Transverse colon (tissue), 4 donors: ENCODE results near the gene GMDS.

Experiments used
- CTCF ChIP-seq, 5 experiments: fragments of 200-600 bp in 3 of 5; fragments of 450-650 bp in 2 of 5; sonication (generic) in 3 of 5; IDR thresholded peaks; 1 replicate in 2 of 5; 2 replicates in 3 of 5; pipeline ENCODE4 v1.5.1; 2016 to 2017; ENCODE audit warnings: antibody characterized with exemption in 5 of 5, inconsistent platforms in 3 of 5, mild to moderate bottlenecking in 2 of 5, moderate library complexity in 1 of 5
- EP300 ChIP-seq: sonication (generic); formaldehyde crosslinking; IDR thresholded peaks from one replicate; pipeline ENCODE4 v1.6.1; 2017; ENCODE audit warnings: antibody characterized with exemption, low read depth
- POLR2A ChIP-seq: fragments of 450-650 bp; IDR thresholded peaks from one replicate; pipeline ENCODE4 v1.6.1; 2016; ENCODE audit warnings: antibody characterized with exemption, mild to moderate bottlenecking, moderate library complexity
- POLR2AphosphoS5 ChIP-seq, 3 donors: sonication (generic); formaldehyde crosslinking; IDR thresholded peaks; one replicate each; pipeline ENCODE4 v1.6.1; 2016; ENCODE audit warnings: antibody characterized with exemption in 3 of 3

- TF ChIP-seq POLR2AphosphoS5 (IDR thresholded peaks at IDR 0.05), result no peak
- TF ChIP-seq POLR2A, result no peak
- no peak for TF ChIP-seq CTCF (IDR thresholded peaks at IDR 0.05)
- TF ChIP-seq EP300, result no peak
Measured at GRCh38 chr6:1770435-1770843, 475.0 kb downstream of the GMDS start.
